ENCODE results near the gene IQCN. TPM values are rescaled to one million over a fixed set of nuclear protein-coding genes. Genes with fewer than 3 reads are reported as not detected.
A peak's percentile ranks its signal among the peaks of the same experiment; 100 is the strongest.

The IQCN gene
- polyA plus RNA-seq, 1 donor (not counting 4 experiments of a cell fraction or from before 2014, with no cell fraction given), result not detected

DNA sequence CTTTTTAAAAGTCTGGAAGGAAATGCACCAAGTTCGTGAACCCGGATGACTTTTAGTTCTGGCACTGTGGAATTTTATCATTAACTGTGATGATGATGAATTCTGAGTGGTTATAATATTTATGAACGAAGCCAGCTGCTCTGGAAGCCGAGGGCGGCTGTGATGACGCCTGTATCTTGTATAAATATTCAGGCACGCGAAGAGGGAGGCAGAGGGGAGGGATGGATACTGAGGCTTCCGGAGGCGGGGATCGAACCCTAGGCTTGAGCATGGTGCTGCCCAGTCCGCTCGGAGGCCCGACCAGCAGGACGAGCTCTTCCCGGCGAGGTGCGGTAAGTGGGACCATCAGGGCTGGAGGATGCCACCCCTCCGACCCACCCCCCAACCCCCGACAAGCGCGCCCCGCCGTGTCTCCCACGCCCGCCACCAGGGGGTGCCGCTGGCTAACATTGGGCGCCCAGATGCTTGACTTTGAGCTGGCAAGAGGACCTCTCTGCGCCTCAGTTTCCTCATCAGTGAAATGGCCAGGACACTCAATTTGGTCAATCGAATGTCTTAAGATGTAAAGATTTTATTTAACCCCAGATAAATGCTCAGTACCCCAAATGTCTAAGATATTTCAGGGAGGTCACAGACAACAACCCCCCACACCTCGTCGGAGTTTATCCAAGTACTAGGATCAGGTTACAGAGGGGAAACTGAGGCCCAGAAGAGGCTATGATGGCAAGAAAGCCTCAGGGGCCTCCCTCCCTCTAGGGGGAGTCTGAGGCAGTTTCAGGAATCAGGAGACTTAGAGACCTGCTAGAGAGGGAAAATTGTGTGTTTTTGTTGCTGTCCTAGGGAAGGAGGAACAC, 65.9 kb downstream of the IQCN start:
- H3K27me3 ChIP-seq (ENCODE audit: control insufficient read depth, extremely low read depth, insufficient read depth, low read length), result no peaks in the 10 kb centered on the region
- TF ChIP-seq CTCF (optimal IDR thresholded peaks at IDR 0.05 in 1 of 3, IDR thresholded peaks at IDR 0.05 in 1 of 3, conservative IDR thresholded peaks at IDR 0.05 in 1 of 3; ENCODE audit: extremely low read depth in 1 of 3, insufficient read depth in 2 of 3, low read length in 3 of 3) (peak in 2 of 3 experiments; percentile 71 to 81), EZH2 (IDR thresholded peaks at IDR 0.05; ENCODE audit: low read length) (no peak)
- H3K79me2 ChIP-seq (ENCODE audit: control insufficient read depth, insufficient read depth, low read length), result no peaks in the 10 kb centered on the region
- no peak for FAIRE-seq
- dilution Hi-C loops (cut with MboI; ENCODE audit: extremely low pct_ligation_motif_present, low sequenced_read_pairs), result no loop called here
- H3K9me1 ChIP-seq (ENCODE audit: control insufficient read depth, extremely low read depth, insufficient read depth, low read length), result no peaks in the 10 kb centered on the region
- no peak overlapping the region for H3K27ac ChIP-seq (ENCODE audit: control insufficient read depth, insufficient read depth, low read length)
- H2AFZ ChIP-seq (ENCODE audit: control insufficient read depth, low read length), result no peak overlapping the region
- H3K4me2 ChIP-seq (ENCODE audit: control insufficient read depth, extremely low read depth, insufficient read depth, low read depth, low read length), result no peak overlapping the region
- H3K4me3 ChIP-seq (ENCODE audit: control insufficient read depth in 2 of 3, extremely low read depth in 1 of 3, insufficient read depth in 2 of 3, low read depth in 1 of 3, low read length in 3 of 3), result no peak overlapping the region
- H3K4me1 ChIP-seq (ENCODE audit: control insufficient read depth, extremely low read depth, insufficient read depth, low read length), result peaks cover 14% of the 10 kb centered on the region
- no peaks in the 10 kb centered on the region for H3K36me3 ChIP-seq (ENCODE audit: control insufficient read depth in 2 of 2, extremely low read depth in 1 of 2, insufficient read depth in 2 of 2, low read length in 2 of 2)
- DNase-seq (ENCODE audit: low read depth, low spot score), result no peak
- no peaks in the 10 kb centered on the region for H4K20me1 ChIP-seq (ENCODE audit: control insufficient read depth, extremely low read depth, insufficient read depth, low read length)
- no peaks in the 10 kb centered on the region for H3K9me3 ChIP-seq (ENCODE audit: control insufficient read depth, low read depth, low read length)
- H3K9ac ChIP-seq (ENCODE audit: control insufficient read depth, extremely low read depth, insufficient read depth, low read length), result no peak overlapping the region

Small RNA genes lying within 50 kb of the gene (small RNA-seq; reads per million reads assigned to genes)
- gene MIR3188 (ENCODE audit: insufficient read length in 3 of 3, low read depth in 3 of 3, low replicate concordance in 1 of 3) (0 reads per million in 3 experiments), gene RPL39P38 (ENCODE audit: insufficient read length in 3 of 3, low read depth in 3 of 3, low replicate concordance in 1 of 3) (0 reads per million in 3 experiments)

Other genes starting within 250 kb of the IQCN start
- gene IL12RB1, start 187.5 kb downstream of the IQCN start, polyA plus RNA-seq, result 0.09 TPM in 1 of 3 replicates, not detected in the others
- gene MAST3, start 176.7 kb downstream of the IQCN start, polyA plus RNA-seq, result 0.73 to 1.4 TPM (median 0.76 TPM) in 3 replicates
- gene PIK3R2, start 121.3 kb downstream of the IQCN start, polyA plus RNA-seq, result 12.4 to 19.6 TPM (median 13.9 TPM) in 3 replicates
- 28.1 to 72.7 TPM (median 31.3 TPM) in 3 replicates for gene IFI30, start 100.6 kb downstream of the IQCN start, polyA plus RNA-seq
- 26.3 to 39.8 TPM (median 26.8 TPM) in 3 replicates for gene MPV17L2, start 81.2 kb downstream of the IQCN start, polyA plus RNA-seq
- gene RAB3A, start 70.4 kb downstream of the IQCN start, polyA plus RNA-seq, result 0.30 to 0.92 TPM (median 0.56 TPM) in 3 replicates
- 0.03 TPM in 1 of 3 replicates, not detected in the others for gene PDE4C, start 48.0 kb downstream of the IQCN start, polyA plus RNA-seq
- 17.2 to 36.7 TPM (median 20.7 TPM) in 3 replicates for gene JUND, start 7.2 kb upstream of the IQCN start, polyA plus RNA-seq
- 150 to 170 TPM (median 162 TPM) in 3 replicates for gene LSM4, start 48.6 kb upstream of the IQCN start, polyA plus RNA-seq
- gene PGPEP1, start 66.1 kb upstream of the IQCN start, polyA plus RNA-seq, result 4.8 to 5.8 TPM (median 5.6 TPM) in 3 replicates
- gene GDF15, start 111.7 kb upstream of the IQCN start, polyA plus RNA-seq, result 0.27 to 0.49 TPM (median 0.31 TPM) in 3 replicates
- gene LRRC25, start 123.2 kb upstream of the IQCN start, polyA plus RNA-seq, result not detected in 3 replicates
- gene SSBP4, start 144.9 kb upstream of the IQCN start, polyA plus RNA-seq, result 7.5 to 11.3 TPM (median 10.8 TPM) in 3 replicates
- 3.5 to 8.3 TPM (median 7.0 TPM) in 3 replicates for gene ISYNA1, start 163.7 kb upstream of the IQCN start, polyA plus RNA-seq
- gene ELL, start 247.6 kb upstream of the IQCN start, polyA plus RNA-seq, result 4.4 to 8.3 TPM (median 6.8 TPM) in 3 replicates